ENCODE results near the gene PGLYRP4. TPM values are rescaled to one million over a fixed set of nuclear protein-coding genes. Genes with fewer than 3 reads are reported as not detected.
"Not testable (repeated sequence)": the region's sequence is repeated elsewhere in the genome, so short reads cannot be mapped to it uniquely, and the experiment has no call there.

The PGLYRP4 gene
- total RNA-seq, 2 experiments from 2014 or later: not detected

- Mint-ChIP-seq H3K36me3 (no peaks in the 10 kb centered on the region), H3K4me3 (no peak overlapping the region), H3K27ac (no peak overlapping the region), H3K4me1 (peaks cover 9% of the 10 kb centered on the region), H3K27me3 (peaks cover 9% of the 10 kb centered on the region), H3K9me3 (no peaks in the 10 kb centered on the region)
- DNase-seq: no peak
Measured at GRCh38 chr1:153354515-153355193, 6.0 kb upstream of the PGLYRP4 start.

DNA sequence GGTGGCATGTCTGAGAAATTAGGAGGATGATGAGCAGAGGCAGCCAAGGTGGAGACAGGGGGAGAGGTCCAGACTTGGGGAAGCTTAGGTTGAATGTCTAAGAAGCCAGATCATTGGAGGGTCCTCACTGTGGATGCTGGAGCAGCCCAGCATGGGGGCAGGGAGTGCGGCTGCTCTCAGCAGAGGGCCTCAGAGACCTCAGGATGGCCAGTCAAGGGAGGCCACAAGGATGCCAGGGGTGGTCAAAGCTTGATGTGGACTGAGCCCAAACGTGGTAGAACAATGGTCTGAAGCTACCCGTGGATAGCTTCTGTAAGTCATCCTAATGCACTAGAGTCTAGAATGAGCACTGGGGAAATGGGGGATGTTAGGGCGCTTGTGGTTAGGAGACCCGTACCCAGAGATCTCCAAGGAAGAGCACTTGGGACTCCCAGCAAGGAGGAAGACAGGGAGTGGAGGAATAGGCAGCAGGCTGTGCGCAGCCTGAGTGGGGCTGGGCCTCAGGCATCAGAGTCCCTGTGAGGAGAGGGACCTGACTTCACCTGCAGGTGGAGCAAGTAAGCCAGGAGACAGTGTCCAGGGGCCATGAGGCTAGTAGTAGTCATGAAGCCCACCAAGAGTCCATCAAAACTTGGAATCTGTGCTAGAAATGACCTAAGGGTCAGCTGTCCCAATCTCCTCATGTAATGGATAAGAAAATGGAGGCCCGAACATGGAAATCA is 4.7 kb upstream of the PGLYRP4 start:
- Mint-ChIP-seq H3K36me3 (no peaks in the 10 kb centered on the region), H3K4me1 (peaks cover 9% of the 10 kb centered on the region), H3K27me3 (peaks cover 16% of the 10 kb centered on the region), H3K27ac (no peak overlapping the region), H3K4me3 (no peak overlapping the region), H3K9me3 (no peaks in the 10 kb centered on the region)
- DNase-seq: no peak

- Mint-ChIP-seq H3K27ac (no peak overlapping the region), H3K4me3 (no peak overlapping the region), H3K4me1 (peaks cover 5% of the 10 kb centered on the region), H3K9me3 (no peaks in the 10 kb centered on the region), H3K27me3 (peaks cover 23% of the 10 kb centered on the region), H3K36me3 (no peaks in the 10 kb centered on the region)
- DNase-seq: peak; percentile 43
Measured at GRCh38 chr1:153352523-153352922, 3.9 kb upstream of the PGLYRP4 start.

- no peak for DNase-seq
- Mint-ChIP-seq H3K4me3 (no peak overlapping the region), H3K4me1 (peaks cover 11% of the 10 kb centered on the region), H3K36me3 (no peaks in the 10 kb centered on the region), H3K27me3 (peaks cover 43% of the 10 kb centered on the region), H3K27ac (no peak overlapping the region), H3K9me3 (no peaks in the 10 kb centered on the region)
Measured at GRCh38 chr1:153350321-153350957, 1.8 kb upstream of the PGLYRP4 start.

GRCh38 chr1:153349363-153350320 is 1.0 kb upstream of the PGLYRP4 start:
- no peaks in the 10 kb centered on the region for H3K36me3 Mint-ChIP-seq
- H3K27me3 Mint-ChIP-seq: peaks cover 44% of the 10 kb centered on the region
- no peak overlapping the region for H3K4me3 Mint-ChIP-seq
- peaks cover 18% of the 10 kb centered on the region for H3K4me1 Mint-ChIP-seq
- no peak overlapping the region for H3K27ac Mint-ChIP-seq
- DNase-seq: no peak
- H3K9me3 Mint-ChIP-seq: no peaks in the 10 kb centered on the region

GRCh38 chr1:153347856-153348255 is 785 bp downstream of the PGLYRP4 start:
- H3K27me3 Mint-ChIP-seq: peaks cover 57% of the 10 kb centered on the region
- H3K4me1 Mint-ChIP-seq: peaks cover 29% of the 10 kb centered on the region
- H3K9me3 Mint-ChIP-seq: no peaks in the 10 kb centered on the region
- no peak overlapping the region for H3K4me3 Mint-ChIP-seq
- DNase-seq: no peak
- no peaks in the 10 kb centered on the region for H3K36me3 Mint-ChIP-seq
- no peak overlapping the region for H3K27ac Mint-ChIP-seq

DNA sequence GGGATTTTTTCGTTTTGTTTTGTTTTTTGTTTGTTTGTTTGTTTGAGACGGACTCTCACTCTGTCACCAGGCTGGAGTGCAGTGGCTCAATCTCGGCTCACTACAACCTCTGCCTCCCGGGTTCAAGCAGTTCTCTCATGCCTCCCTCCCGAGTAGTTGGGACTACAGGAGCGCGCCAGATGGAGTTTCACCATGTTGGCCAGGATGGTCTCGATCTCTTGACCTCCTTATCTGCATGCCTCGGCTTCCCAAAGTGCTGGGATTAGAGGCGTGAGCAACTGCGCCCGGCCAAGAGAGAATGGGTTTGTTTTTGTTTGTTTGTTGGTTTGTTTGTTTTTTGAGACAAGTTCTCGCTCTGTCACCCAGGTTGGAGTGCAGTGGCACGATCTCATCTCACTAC is 1.6 kb downstream of the PGLYRP4 start:
- DNase-seq, H3K9me3 Mint-ChIP-seq, H3K36me3 Mint-ChIP-seq, H3K27ac Mint-ChIP-seq, H3K4me3 Mint-ChIP-seq: not testable (repeated sequence)
- peaks cover 64% of the 10 kb centered on the region for H3K27me3 Mint-ChIP-seq
- H3K4me1 Mint-ChIP-seq: peaks cover 32% of the 10 kb centered on the region

DNA sequence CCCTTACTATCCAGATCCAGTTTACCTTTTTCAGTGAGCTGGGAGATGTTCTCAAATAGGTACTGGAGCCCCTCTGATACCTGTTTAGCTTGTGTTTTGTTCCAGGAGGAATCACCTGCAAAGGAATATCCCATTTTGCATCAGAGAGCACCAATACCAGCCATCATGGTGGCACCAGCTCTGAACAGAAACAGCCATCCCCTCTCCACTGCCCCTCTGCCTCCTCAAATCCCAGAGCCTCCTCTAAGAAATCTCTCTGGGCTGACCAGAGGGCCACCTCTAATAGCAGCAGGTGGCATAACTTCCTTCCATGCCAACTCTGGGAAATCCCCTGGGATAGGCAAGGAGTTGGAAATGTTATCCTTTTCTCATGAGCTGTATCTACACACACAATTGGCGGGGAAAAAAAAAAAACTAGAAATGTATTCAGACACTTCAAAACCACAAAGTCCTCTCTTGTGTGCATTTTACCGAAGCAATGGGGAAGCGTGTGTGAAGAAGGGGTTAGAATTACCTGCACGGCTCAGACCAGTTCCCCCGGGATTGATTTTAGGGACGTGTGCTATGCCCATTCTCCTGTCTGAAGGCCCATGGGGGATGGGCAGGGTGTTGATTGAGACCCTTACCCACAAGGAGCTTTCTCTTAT is 2.4 kb downstream of the PGLYRP4 start:
- no peak for DNase-seq
- Mint-ChIP-seq H3K36me3 (no peaks in the 10 kb centered on the region), H3K27ac (no peak overlapping the region), H3K27me3 (peaks cover 64% of the 10 kb centered on the region), H3K4me1 (peaks cover 32% of the 10 kb centered on the region), H3K9me3 (no peaks in the 10 kb centered on the region), H3K4me3 (no peak overlapping the region)

DNA sequence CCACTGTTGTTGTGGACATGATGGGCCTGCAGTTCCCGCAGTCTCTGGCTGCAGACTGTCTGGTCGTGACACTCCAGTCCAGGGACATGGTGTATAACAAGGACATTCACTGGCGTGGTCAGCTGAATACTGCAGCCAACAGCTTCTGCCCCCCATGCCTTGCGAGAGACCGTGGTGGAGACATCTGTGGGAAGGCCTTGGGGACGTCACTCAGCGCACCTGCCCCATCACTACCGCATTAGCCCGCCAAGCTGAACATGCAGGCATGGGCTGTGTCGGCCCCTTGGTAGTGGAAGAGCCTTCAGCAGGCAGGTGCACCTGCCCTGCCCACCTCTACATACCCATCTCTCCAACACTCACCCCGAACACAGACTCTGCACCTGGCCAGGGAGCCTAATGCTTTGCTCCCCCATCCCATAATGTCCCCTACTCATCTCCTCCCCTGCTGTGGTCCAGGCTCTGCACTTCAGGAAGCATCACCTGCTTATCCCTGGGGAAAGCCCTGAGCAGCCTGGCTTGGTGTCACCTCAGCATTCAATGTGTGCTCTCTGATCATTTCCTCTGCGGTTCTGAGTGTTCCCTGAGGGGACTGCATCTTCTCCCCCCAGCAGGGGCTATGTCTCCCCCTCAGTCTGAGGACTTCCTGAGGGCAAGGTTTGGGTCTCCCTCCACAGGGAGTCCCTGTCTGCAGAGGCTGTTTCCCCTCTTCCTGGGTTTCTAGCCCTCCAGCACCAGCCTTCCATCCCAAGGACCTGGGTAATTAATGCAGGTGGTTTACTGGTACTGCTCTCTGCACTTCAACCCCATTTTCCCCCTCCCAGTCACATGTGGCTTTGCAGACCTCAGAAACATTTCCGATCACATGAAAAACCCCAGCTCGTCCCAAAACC is 3.2 kb downstream of the PGLYRP4 start:
- H3K4me1 Mint-ChIP-seq: peaks cover 32% of the 10 kb centered on the region
- no peaks in the 10 kb centered on the region for H3K36me3 Mint-ChIP-seq
- no peaks in the 10 kb centered on the region for H3K9me3 Mint-ChIP-seq
- no peak overlapping the region for H3K27ac Mint-ChIP-seq
- no peak overlapping the region for H3K4me3 Mint-ChIP-seq
- H3K27me3 Mint-ChIP-seq: peaks cover 60% of the 10 kb centered on the region
- DNase-seq: peak; percentile 21

DNA sequence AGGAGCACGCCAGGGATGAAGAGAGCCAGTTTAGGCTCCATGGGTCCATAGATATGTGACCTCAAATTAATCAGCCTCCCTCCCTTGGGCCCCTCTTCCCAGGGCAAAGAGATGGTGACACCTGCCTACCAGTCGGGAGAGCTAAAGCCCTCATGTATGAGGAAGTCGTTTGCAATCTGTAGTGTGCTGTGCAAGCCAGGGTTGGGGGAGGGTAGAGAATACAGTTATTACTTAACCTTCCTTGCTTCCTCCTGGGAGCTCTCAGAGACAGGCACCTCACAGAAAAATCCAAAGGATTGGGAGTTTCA is 4.0 kb downstream of the PGLYRP4 start:
- peaks cover 37% of the 10 kb centered on the region for H3K4me1 Mint-ChIP-seq
- no peaks in the 10 kb centered on the region for H3K36me3 Mint-ChIP-seq
- H3K4me3 Mint-ChIP-seq: no peak overlapping the region
- DNase-seq: no peak
- H3K9me3 Mint-ChIP-seq: no peaks in the 10 kb centered on the region
- H3K27ac Mint-ChIP-seq: no peak overlapping the region
- H3K27me3 Mint-ChIP-seq: peaks cover 55% of the 10 kb centered on the region

- no peak for DNase-seq
- Mint-ChIP-seq H3K9me3 (no peaks in the 10 kb centered on the region), H3K27me3 (peaks cover 49% of the 10 kb centered on the region), H3K4me3 (no peak overlapping the region), H3K4me1 (peaks cover 37% of the 10 kb centered on the region), H3K36me3 (no peaks in the 10 kb centered on the region), H3K27ac (no peak overlapping the region)
Measured at GRCh38 chr1:153343811-153344717, 4.6 kb downstream of the PGLYRP4 start.

DNA sequence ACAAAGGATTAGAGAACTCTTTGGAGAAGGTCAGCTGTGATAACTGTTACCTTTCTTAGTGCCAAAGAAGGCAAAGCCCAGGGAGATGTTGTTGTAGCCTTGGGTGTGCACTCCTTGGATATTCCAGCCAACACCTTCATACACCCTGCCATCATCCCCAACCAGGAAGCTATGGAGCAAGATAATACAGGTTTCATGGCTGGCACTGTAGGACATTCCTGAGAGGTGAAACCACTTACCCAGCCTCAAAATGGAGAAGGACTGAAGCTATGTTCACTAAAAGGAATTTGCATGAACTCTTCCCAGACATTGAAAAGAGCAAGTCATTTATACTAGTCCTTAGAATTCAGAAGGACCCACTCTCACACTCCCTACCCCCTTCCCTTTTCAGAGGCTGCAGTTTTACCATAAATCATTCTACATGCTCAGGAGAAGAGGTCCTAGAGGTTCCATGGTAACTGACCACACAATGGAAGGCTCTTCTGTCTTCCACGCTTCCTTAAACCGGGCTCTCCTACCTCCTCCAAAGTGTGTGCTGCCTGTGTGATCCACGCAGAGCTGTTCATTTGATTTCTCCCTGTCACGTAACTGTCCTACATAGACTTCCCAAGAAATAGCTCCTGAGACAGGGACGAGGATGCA is 5.5 kb downstream of the PGLYRP4 start:
- Mint-ChIP-seq H3K36me3 (no peaks in the 10 kb centered on the region), H3K4me3 (no peak overlapping the region), H3K9me3 (no peaks in the 10 kb centered on the region), H3K27me3 (peaks cover 48% of the 10 kb centered on the region), H3K27ac (no peak overlapping the region), H3K4me1 (peaks cover 37% of the 10 kb centered on the region)
- no peak for DNase-seq

DNA sequence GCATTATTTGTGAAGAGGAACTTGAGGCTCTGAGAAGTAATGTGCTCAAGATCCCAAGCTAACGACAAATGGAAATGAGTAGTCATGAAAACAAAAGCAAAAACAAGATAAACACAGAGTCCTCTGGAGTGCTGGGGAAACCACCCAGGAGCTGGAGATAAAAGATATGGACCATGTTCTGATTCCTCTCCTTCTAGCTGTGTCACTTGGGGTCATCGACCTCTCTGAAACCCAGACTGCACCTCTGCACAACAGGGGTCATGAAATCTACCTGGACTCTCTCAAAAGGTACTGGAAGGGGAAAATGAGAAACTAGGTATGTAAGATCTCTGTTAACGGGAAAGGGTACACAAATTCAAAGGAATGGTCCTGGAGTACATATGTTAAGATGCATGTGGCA is 6.5 kb downstream of the PGLYRP4 start:
- H3K27me3 Mint-ChIP-seq: peaks cover 38% of the 10 kb centered on the region
- no peak for DNase-seq
- no peaks in the 10 kb centered on the region for H3K36me3 Mint-ChIP-seq
- no peak overlapping the region for H3K4me3 Mint-ChIP-seq
- H3K27ac Mint-ChIP-seq: no peak overlapping the region
- no peaks in the 10 kb centered on the region for H3K9me3 Mint-ChIP-seq
- H3K4me1 Mint-ChIP-seq: peaks cover 37% of the 10 kb centered on the region
